ENCODE results near the gene CKLF. TPM values are rescaled to one million over a fixed set of nuclear protein-coding genes. Genes with fewer than 3 reads are reported as not detected.

CKLF gene
- polyA plus RNA-seq, 2 donors, result 14.9 to 29.7 TPM

DNA sequence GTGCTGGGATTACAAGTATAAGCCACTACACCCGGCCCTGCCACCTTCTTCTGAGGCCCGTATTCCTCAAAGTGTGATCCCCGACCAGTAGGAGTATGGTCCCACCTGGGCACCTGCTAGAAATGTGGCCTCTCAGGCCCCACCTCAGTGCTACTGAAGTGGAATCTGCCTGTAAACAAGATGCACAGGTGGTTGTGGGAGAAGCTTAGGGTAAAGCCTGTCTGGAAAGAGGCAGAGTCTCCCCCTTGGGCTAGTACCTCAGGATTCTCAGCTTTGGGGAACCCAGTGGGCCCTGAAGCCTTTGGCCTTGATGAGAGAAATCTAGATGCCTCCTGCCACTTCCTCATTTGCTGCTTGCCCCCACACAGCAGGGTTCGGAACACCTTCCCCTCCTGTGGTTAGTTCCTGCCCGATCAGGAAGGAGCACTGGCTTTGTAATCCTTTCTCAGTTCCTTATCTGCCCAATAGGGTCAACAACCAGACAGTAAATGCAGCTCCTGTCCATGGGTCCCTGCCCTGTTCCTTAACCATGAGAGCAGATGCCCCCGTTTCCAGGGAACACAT is 27.7 kb upstream of the CKLF start:
- no peak overlapping the region for H3K4me3 ChIP-seq (ENCODE audit: low read depth in 1 of 2, low read length in 2 of 2)
- peaks cover 12 to 20% of the 10 kb centered on the region in 2 donors for H3K36me3 ChIP-seq (ENCODE audit: control insufficient read depth in 2 of 2, insufficient read depth in 2 of 2, low read length in 1 of 2)
- no peaks in the 10 kb centered on the region for H3K27me3 ChIP-seq (ENCODE audit: control insufficient read depth in 1 of 2, insufficient read depth in 2 of 2, low read length in 2 of 2)
- WGBS, 2 donors, result 67 to 75% methylated on average over 6 of the region's 6 CpGs
- H3K9me3 ChIP-seq (ENCODE audit: control insufficient read depth in 2 of 2, insufficient read depth in 1 of 2, low read depth in 1 of 2, low read length in 1 of 2), result no peaks in the 10 kb centered on the region
- peaks cover 2 to 20% of the 10 kb centered on the region in 2 donors for H3K4me1 ChIP-seq (ENCODE audit: control insufficient read depth in 2 of 2, insufficient read depth in 2 of 2, low read length in 1 of 2)
- peak overlapping the region; percentile 26 to 33 for H3K27ac ChIP-seq (ENCODE audit: low read depth in 2 of 2, low read length in 1 of 2)

DNA sequence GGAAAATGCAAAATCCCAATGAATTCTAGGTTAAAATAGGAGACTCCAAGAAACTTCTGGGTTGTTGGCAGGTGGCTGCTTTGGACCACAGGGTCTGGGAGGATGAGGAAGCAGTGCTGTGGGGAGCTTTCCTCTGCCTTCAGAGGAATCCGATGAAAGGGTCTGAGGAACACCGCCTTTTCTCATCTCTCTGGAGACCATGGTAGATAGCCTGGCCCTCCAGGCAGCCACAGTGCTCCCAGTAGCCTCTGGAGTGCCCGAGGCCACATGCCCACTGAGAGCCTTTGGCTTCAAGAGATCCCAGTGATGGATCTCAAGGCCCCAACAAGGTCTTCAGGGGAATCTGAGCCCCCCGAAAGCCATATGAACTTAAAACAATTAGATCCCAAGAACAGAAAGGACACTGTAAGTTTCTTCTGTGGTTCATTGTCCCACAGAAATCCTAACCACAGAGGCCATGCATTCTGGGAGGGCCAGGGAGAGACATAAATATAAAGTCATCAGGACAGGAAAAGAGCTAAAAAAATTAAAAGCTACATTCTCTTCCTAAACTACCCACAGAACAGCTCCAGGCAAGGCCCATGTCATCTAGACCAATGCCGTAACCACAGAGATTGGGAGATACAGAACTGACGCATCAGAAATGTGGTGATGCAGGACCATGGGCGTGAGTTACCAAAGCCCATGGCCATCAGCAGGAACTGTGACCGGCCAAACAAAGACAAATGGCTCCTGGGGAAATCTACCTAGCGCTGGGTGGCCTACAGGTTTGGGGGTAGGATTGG is 26.8 kb upstream of the CKLF start:
- H3K27me3 ChIP-seq (ENCODE audit: control insufficient read depth in 1 of 2, insufficient read depth in 2 of 2, low read length in 2 of 2), result no peaks in the 10 kb centered on the region
- WGBS, 2 donors, result 81 to 91% methylated on average over 9 of the region's 9 CpGs
- no peak overlapping the region for H3K4me3 ChIP-seq (ENCODE audit: low read depth in 1 of 2, low read length in 2 of 2)
- no peaks in the 10 kb centered on the region for H3K9me3 ChIP-seq (ENCODE audit: control insufficient read depth in 2 of 2, insufficient read depth in 1 of 2, low read depth in 1 of 2, low read length in 1 of 2)
- H3K27ac ChIP-seq (ENCODE audit: low read depth in 2 of 2, low read length in 1 of 2), result peak overlapping the region; percentile 14 to 79
- H3K4me1 ChIP-seq (ENCODE audit: control insufficient read depth in 2 of 2, insufficient read depth in 2 of 2, low read length in 1 of 2), result peaks cover 2 to 12% of the 10 kb centered on the region in 2 donors
- H3K36me3 ChIP-seq (ENCODE audit: control insufficient read depth in 2 of 2, insufficient read depth in 2 of 2, low read length in 1 of 2), result peaks cover 16 to 25% of the 10 kb centered on the region in 2 donors

DNA sequence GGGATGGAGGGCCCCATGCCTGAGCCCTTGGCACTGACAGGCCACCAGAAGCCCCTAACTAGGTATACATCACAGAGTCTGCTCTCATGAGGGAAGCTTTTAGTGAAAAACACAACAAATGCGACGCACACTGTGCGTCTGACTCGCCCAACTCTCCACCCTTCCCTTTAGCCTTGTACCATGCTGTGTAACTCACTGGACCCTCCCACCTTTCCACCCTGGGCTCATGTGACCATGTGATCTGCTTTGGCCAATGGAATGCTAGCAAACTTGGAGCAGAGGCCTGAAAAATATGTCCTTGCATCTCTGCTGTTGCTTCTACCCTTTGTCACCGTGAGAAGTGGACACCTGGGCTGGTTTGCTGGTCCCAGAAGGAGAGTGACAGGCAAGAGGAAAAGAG is 24.1 kb upstream of the CKLF start:
- no peak overlapping the region for H3K4me3 ChIP-seq (ENCODE audit: low read depth in 1 of 2, low read length in 2 of 2)
- no peaks in the 10 kb centered on the region for H3K9me3 ChIP-seq (ENCODE audit: control insufficient read depth in 2 of 2, insufficient read depth in 1 of 2, low read depth in 1 of 2, low read length in 1 of 2)
- 95 to 98% methylated on average over 5 of the region's 5 CpGs for WGBS, 2 donors
- no peak overlapping the region for H3K27ac ChIP-seq (ENCODE audit: low read depth in 2 of 2, low read length in 1 of 2)
- H3K4me1 ChIP-seq (ENCODE audit: control insufficient read depth in 2 of 2, insufficient read depth in 2 of 2, low read length in 1 of 2), result no peaks in the 10 kb centered on the region
- no peaks in the 10 kb centered on the region for H3K27me3 ChIP-seq (ENCODE audit: control insufficient read depth in 1 of 2, insufficient read depth in 2 of 2, low read length in 2 of 2)
- peaks cover 19 to 31% of the 10 kb centered on the region in 2 donors for H3K36me3 ChIP-seq (ENCODE audit: control insufficient read depth in 2 of 2, insufficient read depth in 2 of 2, low read length in 1 of 2)

DNA sequence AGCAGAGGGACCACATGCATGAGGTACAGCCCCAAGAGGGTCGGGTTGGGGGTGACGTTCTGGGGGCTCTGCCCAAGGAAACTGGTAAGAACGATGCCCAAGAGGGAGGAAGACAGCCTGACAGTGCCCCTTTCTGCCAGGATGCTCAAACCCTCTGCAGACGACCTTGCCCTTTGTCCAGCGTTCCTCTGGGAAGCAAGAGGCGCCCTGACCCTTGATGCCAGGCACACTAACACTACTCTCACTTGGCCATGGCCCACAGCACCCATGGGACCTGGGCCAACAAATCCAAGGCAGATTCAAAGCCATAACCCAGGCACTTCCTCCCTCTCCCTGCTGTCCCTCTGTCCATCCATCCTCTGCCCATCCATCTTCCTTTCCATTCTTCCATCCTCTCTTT is 22.9 kb upstream of the CKLF start:
- Histone ChIP-seq H3K4me1 (ENCODE audit: control insufficient read depth in 2 of 2, insufficient read depth in 2 of 2, low read length in 1 of 2) (no peaks in the 10 kb centered on the region), H3K36me3 (ENCODE audit: control insufficient read depth in 2 of 2, insufficient read depth in 2 of 2, low read length in 1 of 2) (peaks cover 19 to 30% of the 10 kb centered on the region in 2 donors), H3K27ac (ENCODE audit: low read depth in 2 of 2, low read length in 1 of 2) (no peak overlapping the region), H3K9me3 (ENCODE audit: control insufficient read depth in 2 of 2, insufficient read depth in 1 of 2, low read depth in 1 of 2, low read length in 1 of 2) (no peaks in the 10 kb centered on the region), H3K27me3 (ENCODE audit: control insufficient read depth in 1 of 2, insufficient read depth in 2 of 2, low read length in 2 of 2) (no peaks in the 10 kb centered on the region), H3K4me3 (ENCODE audit: low read depth in 1 of 2, low read length in 2 of 2) (no peak overlapping the region)
- WGBS, 2 donors, result 89 to 91% methylated on average over 6 of the region's 6 CpGs

DNA sequence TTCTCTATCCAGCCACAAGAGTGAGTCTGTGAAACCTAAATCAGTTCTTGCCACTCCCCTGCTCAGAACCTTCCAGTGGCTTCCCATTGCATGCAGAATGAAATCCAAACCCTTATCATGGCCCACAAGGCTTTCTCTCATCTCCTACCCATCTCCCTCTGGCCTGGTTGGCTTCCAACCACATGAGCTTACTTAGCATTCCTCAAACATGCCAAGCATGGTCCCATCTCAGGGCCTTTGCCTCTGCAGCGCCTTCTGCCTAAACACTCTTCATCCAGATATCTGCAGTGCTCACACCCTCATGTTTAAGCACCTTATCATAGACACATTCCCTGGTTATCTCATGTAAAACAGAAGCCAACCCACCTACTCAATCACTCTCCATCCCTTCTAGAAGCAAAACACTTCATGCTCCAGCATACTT is 18.0 kb upstream of the CKLF start:
- Histone ChIP-seq H3K36me3 (ENCODE audit: control insufficient read depth in 2 of 2, insufficient read depth in 2 of 2, low read length in 1 of 2) (peaks cover 8 to 23% of the 10 kb centered on the region in 2 donors), H3K4me1 (ENCODE audit: control insufficient read depth in 2 of 2, insufficient read depth in 2 of 2, low read length in 1 of 2) (no peaks in the 10 kb centered on the region), H3K9me3 (ENCODE audit: control insufficient read depth in 2 of 2, insufficient read depth in 1 of 2, low read depth in 1 of 2, low read length in 1 of 2) (no peaks in the 10 kb centered on the region), H3K4me3 (ENCODE audit: low read depth in 1 of 2, low read length in 2 of 2) (no peak overlapping the region), H3K27me3 (ENCODE audit: control insufficient read depth in 1 of 2, insufficient read depth in 2 of 2, low read length in 2 of 2) (no peaks in the 10 kb centered on the region), H3K27ac (ENCODE audit: low read depth in 2 of 2, low read length in 1 of 2) (no peak overlapping the region)
- 96 to 97% methylated on average over 1 of the region's 1 CpG for WGBS, 2 donors

DNA sequence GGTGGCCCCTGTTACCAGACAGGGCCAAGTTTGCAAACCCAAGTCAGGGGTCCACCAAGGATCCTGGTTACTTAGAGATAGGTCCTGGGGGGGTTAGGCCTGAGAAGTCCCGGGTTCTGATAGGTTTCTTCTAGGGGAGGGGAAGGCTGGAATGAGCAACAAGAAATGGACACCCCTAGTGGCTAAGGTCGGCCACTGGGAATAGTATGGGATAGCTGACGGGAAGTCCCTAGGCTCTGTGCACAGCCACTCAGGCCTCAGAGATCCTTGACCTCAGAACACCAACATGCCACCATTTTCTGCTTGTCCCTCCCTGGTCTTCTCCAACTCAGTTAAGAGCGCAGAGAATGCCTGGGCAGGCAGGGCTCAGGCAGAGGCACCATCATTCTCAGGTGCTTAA is 15.9 kb upstream of the CKLF start:
- Histone ChIP-seq H3K4me3 (ENCODE audit: low read depth in 1 of 2, low read length in 2 of 2) (no peak overlapping the region), H3K27ac (ENCODE audit: low read depth in 2 of 2, low read length in 1 of 2) (no peak overlapping the region)

DNA sequence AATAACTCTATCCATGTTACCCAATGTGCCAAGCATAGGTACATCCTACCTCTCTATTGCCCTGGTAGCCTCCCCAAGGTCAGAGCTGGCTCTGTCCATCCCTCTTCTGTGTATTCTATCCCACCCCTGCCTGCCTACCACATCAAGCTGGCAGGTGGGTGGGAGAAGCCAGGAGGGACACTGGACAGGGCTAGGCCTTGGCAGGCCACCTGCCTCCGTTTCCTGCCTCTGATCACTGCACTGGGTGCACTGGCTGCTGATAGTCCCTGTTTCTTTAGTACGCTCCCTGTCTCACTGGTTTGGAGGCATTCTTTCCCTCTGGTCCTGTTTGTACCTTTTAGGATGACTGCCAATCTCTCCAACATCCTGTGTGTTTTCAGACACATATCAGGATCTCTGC is 15.1 kb upstream of the CKLF start:
- Histone ChIP-seq H3K9me3 (ENCODE audit: control insufficient read depth in 2 of 2, insufficient read depth in 1 of 2, low read depth in 1 of 2, low read length in 1 of 2) (no peaks in the 10 kb centered on the region), H3K27ac (ENCODE audit: low read depth in 2 of 2, low read length in 1 of 2) (no peak overlapping the region), H3K4me1 (ENCODE audit: control insufficient read depth in 2 of 2, insufficient read depth in 2 of 2, low read length in 1 of 2) (no peaks in the 10 kb centered on the region), H3K4me3 (ENCODE audit: low read depth in 1 of 2, low read length in 2 of 2) (no peak overlapping the region), H3K36me3 (ENCODE audit: control insufficient read depth in 2 of 2, insufficient read depth in 2 of 2, low read length in 1 of 2) (peaks cover 0 to 13% of the 10 kb centered on the region in 2 donors), H3K27me3 (ENCODE audit: control insufficient read depth in 1 of 2, insufficient read depth in 2 of 2, low read length in 2 of 2) (no peaks in the 10 kb centered on the region)
- 94 to 97% methylated on average over 2 of the region's 2 CpGs for WGBS, 2 donors

More for the DNA sequence above, 15.9 kb upstream of the CKLF start:
- H3K36me3 ChIP-seq (ENCODE audit: control insufficient read depth in 2 of 2, insufficient read depth in 2 of 2, low read length in 1 of 2), result peaks cover 0 to 10% of the 10 kb centered on the region in 2 donors
- no peaks in the 10 kb centered on the region for H3K4me1 ChIP-seq (ENCODE audit: control insufficient read depth in 2 of 2, insufficient read depth in 2 of 2, low read length in 1 of 2)
- H3K9me3 ChIP-seq (ENCODE audit: control insufficient read depth in 2 of 2, insufficient read depth in 1 of 2, low read depth in 1 of 2, low read length in 1 of 2), result no peaks in the 10 kb centered on the region
- 83 to 90% methylated on average over 4 of the region's 4 CpGs for WGBS, 2 donors
- no peaks in the 10 kb centered on the region for H3K27me3 ChIP-seq (ENCODE audit: control insufficient read depth in 1 of 2, insufficient read depth in 2 of 2, low read length in 2 of 2)

DNA sequence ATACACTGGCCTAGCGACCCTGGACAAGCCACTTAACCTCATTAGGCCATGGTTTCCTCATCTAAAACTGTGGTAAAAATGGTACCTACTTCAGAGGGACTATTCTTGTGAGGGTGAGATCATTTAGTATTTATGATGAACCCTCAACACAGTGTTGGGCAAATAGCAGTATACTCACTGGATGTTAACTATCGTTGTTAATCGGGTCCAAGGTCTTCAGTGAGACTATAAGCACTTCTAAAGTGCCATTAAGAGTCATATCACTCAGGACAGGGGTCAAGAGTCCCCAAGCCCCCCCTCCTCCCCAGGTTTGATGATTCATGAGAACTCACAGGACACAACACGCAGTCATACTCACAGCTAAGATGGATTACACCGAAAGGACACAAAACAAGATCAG is 13.5 kb upstream of the CKLF start:
- H3K4me3 ChIP-seq (ENCODE audit: low read depth in 1 of 2, low read length in 2 of 2), result no peak overlapping the region
- H3K27me3 ChIP-seq (ENCODE audit: control insufficient read depth in 1 of 2, insufficient read depth in 2 of 2, low read length in 2 of 2), result no peaks in the 10 kb centered on the region
- H3K36me3 ChIP-seq (ENCODE audit: control insufficient read depth in 2 of 2, insufficient read depth in 2 of 2, low read length in 1 of 2), result peaks cover 4 to 19% of the 10 kb centered on the region in 2 donors
- H3K9me3 ChIP-seq (ENCODE audit: control insufficient read depth in 2 of 2, insufficient read depth in 1 of 2, low read depth in 1 of 2, low read length in 1 of 2), result no peaks in the 10 kb centered on the region
- H3K4me1 ChIP-seq (ENCODE audit: control insufficient read depth in 2 of 2, insufficient read depth in 2 of 2, low read length in 1 of 2), result no peaks in the 10 kb centered on the region
- no peak overlapping the region for H3K27ac ChIP-seq (ENCODE audit: low read depth in 2 of 2, low read length in 1 of 2)
- 84 to 94% methylated on average over 5 of the region's 5 CpGs for WGBS, 2 donors

DNA sequence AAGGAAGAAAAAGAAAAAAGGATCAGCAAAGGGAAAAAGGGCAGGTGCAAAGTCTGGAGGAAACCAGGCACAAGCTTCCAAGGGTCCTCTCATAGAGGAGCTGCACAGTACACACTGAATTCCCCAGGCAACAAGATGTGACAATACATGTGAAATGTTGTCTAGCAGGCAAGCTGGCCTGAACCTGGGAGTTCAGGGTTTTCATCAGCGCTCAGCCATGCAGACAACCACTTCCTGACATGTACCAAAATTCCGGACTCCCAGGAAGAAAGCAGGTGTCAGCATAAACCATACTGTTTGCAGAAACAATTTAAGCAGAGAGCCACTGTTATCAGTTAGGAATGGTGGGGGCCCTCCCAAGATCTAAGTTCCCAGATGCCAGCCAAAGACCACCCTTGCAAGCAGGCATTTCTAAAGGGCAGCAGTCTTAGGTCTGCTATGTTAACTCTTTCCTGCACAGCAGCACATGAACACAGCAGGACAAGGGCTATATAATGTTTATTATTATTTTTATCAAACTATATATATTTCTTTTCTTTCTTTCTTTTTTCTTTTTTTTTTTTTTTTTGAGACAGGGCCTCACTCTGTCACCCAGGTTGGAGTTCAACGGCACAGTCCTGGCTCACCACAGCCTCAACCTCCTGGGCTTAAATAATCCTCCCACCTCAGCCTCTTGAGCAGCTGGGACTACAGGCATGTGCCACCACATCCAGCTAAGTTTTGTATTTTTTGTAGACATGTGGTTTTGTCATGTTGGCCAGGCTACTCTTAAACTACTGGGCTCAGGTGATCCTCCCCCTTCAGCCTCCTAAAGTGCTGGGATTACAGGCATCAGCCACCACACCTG is 12.5 kb upstream of the CKLF start:
- no peaks in the 10 kb centered on the region for H3K4me1 ChIP-seq (ENCODE audit: control insufficient read depth in 2 of 2, insufficient read depth in 2 of 2, low read length in 1 of 2)
- H3K36me3 ChIP-seq (ENCODE audit: control insufficient read depth in 2 of 2, insufficient read depth in 2 of 2, low read length in 1 of 2), result peaks cover 4 to 19% of the 10 kb centered on the region in 2 donors
- no peak overlapping the region for H3K4me3 ChIP-seq (ENCODE audit: low read depth in 1 of 2, low read length in 2 of 2)
- H3K9me3 ChIP-seq (ENCODE audit: control insufficient read depth in 2 of 2, insufficient read depth in 1 of 2, low read depth in 1 of 2, low read length in 1 of 2), result no peaks in the 10 kb centered on the region
- no peaks in the 10 kb centered on the region for H3K27me3 ChIP-seq (ENCODE audit: control insufficient read depth in 1 of 2, insufficient read depth in 2 of 2, low read length in 2 of 2)
- 72 to 74% methylated on average over 3 of the region's 3 CpGs for WGBS, 2 donors
- H3K27ac ChIP-seq (ENCODE audit: low read depth in 2 of 2, low read length in 1 of 2), result no peak overlapping the region

Data from esophagus (tissue), 2 donors.